Measurements from ENCODE around the gene RHBDL2.

- TF ChIP-seq POLR2AphosphoS5 (IDR thresholded peaks at IDR 0.05) (no peak), CTCF (IDR thresholded peaks at IDR 0.05) (no peak), POLR2A (IDR thresholded peaks at IDR 0.05) (no peak)
Observed at GRCh38 chr1:38865112-38865715, 76.4 kb downstream of the RHBDL2 start.
